DOHH2 (cell line): ENCODE measurements around the gene CDK19.

Source experiments
- H3F3A ChIP-seq: fragments of 200-600 bp; sonication (generic), shearing (Covaris generic); 2 replicates; pipeline ENCODE4 v1.6.0; 2016; ENCODE audit warnings: antibody characterized with exemption, mild to moderate bottlenecking; ENCODE audit not compliant: control insufficient read depth, insufficient read depth
- H3K27ac ChIP-seq: fragments of 200-600 bp; sonication (generic); 2 replicates; pipeline ENCODE4 v1.5.1; 2014; ENCODE audit warnings: low read depth, mild to moderate bottlenecking, low read length, moderate library complexity
- H3K27me3 ChIP-seq: fragments of 200-600 bp; sonication (generic); 2 replicates; pipeline ENCODE4 v1.6.1; 2014; ENCODE audit warnings: mild to moderate bottlenecking, low read length, mixed read lengths; ENCODE audit not compliant: control insufficient read depth
- H3K36me3 ChIP-seq: fragments of 200-600 bp; sonication (generic); 2 replicates; pipeline ENCODE4 v1.6.1; 2014; ENCODE audit warnings: mild to moderate bottlenecking, low read length, moderate library complexity, mixed read lengths; ENCODE audit not compliant: control insufficient read depth
- H3K4me1 ChIP-seq: fragments of 200-600 bp; sonication (generic); 2 replicates; pipeline ENCODE4 v1.6.1; 2014; ENCODE audit warnings: mild to moderate bottlenecking, low read length, mixed read lengths; ENCODE audit not compliant: control insufficient read depth
- H3K4me2 ChIP-seq: fragments of 200-600 bp; sonication (generic); 2 replicates; pipeline ENCODE4 v1.6.0; 2014; ENCODE audit warnings: mild to moderate bottlenecking, low read length, moderate library complexity
- H3K4me3 ChIP-seq: fragments of 200-600 bp; sonication (generic); 2 replicates; pipeline ENCODE4 v1.5.1; 2014; ENCODE audit warnings: mild to moderate bottlenecking, low read length, mixed read lengths
- H3K79me2 ChIP-seq: fragments of 200-600 bp; sonication (generic); 2 replicates; pipeline ENCODE4 v1.6.1; 2014; ENCODE audit warnings: mild to moderate bottlenecking, low read length, mixed read lengths; ENCODE audit not compliant: control insufficient read depth
- H3K9me2 ChIP-seq: fragments of 200-600 bp; sonication (generic); replicated peaks from 2 replicates; pipeline ENCODE4 v1.6.1; 2014; ENCODE audit warnings: mild to moderate bottlenecking, low read length, mixed read lengths; ENCODE audit not compliant: control insufficient read depth
- H3K9me3 ChIP-seq: fragments of 200-600 bp; sonication (generic); 2 replicates; pipeline ENCODE4 v1.6.1; 2014; ENCODE audit warnings: antibody characterized with exemption, low read length, mixed read lengths; ENCODE audit not compliant: control insufficient read depth, insufficient read depth
- H4K20me1 ChIP-seq: fragments of 200-600 bp; sonication (generic); 2 replicates; pipeline ENCODE4 v1.6.0; 2014; ENCODE audit warnings: low read depth, mild to moderate bottlenecking, antibody characterized with exemption, low read length, moderate library complexity; ENCODE audit not compliant: control insufficient read depth, insufficient read depth
- EZH2phosphoT487 ChIP-seq: fragments of 200-600 bp; sonication (generic); IDR thresholded peaks from 2 replicates; pipeline ENCODE4 v1.6.1; 2017; ENCODE audit warnings: borderline replicate concordance, mild to moderate bottlenecking, antibody characterized with exemption, low read length, moderate library complexity, mixed read lengths
- TF ChIP-seq, protein P1 (sequence below): fragments of 200-600 bp; sonication (generic); IDR thresholded peaks from one replicate; pipeline ENCODE4 v1.5.1; 2014; ENCODE audit warnings: antibody characterized with exemption, mild to moderate bottlenecking, low read depth, low read length; ENCODE audit not compliant: poor library complexity, severe bottlenecking

Gene CDK19

DNA sequence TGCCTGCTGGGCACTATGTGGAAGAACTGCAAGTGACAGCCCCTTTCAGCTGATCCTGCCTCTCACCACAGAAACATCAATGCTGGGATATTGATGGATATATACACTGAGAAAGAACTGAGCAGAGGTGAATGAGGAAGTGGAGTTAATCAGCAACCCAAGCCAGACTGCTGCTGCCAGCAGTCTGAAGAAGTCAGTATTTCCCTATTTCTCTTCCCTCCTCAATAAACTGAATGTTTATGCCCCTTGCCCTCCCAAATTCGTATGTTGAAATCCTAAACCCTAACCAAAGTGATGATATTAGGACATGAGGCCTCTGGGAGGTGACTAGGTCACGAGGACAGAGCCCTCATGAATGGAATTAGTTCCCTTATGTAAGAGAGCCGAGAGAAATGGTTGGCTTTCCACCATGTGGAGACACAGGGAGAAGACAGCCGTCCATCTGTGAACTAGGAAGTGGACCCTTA is 76.3 kb downstream of the CDK19 start:
- no peak overlapping the region for H3K27ac ChIP-seq
- H3K9me3 ChIP-seq: peaks cover 13% of the 10 kb centered on the region; the same call in 1 of the 2 replicates
- no peaks in the 10 kb centered on the region for H3K27me3 ChIP-seq
- H3K4me2 ChIP-seq: no peak overlapping the region
- TF ChIP-seq, protein P1, sequence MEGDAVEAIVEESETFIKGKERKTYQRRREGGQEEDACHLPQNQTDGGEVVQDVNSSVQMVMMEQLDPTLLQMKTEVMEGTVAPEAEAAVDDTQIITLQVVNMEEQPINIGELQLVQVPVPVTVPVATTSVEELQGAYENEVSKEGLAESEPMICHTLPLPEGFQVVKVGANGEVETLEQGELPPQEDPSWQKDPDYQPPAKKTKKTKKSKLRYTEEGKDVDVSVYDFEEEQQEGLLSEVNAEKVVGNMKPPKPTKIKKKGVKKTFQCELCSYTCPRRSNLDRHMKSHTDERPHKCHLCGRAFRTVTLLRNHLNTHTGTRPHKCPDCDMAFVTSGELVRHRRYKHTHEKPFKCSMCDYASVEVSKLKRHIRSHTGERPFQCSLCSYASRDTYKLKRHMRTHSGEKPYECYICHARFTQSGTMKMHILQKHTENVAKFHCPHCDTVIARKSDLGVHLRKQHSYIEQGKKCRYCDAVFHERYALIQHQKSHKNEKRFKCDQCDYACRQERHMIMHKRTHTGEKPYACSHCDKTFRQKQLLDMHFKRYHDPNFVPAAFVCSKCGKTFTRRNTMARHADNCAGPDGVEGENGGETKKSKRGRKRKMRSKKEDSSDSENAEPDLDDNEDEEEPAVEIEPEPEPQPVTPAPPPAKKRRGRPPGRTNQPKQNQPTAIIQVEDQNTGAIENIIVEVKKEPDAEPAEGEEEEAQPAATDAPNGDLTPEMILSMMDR: no peak
- TF ChIP-seq EZH2phosphoT487: no peak
- no peaks in the 10 kb centered on the region for H3F3A ChIP-seq
- no peaks in the 10 kb centered on the region for H3K79me2 ChIP-seq
- H4K20me1 ChIP-seq: no peaks in the 10 kb centered on the region
- H3K4me1 ChIP-seq: no peaks in the 10 kb centered on the region
- H3K36me3 ChIP-seq: peaks cover 14% of the 10 kb centered on the region
- no peaks in the 10 kb centered on the region for H3K9me2 ChIP-seq
- H3K4me3 ChIP-seq: no peak overlapping the region

- no peaks in the 10 kb centered on the region for H3K4me1 ChIP-seq
- H3F3A ChIP-seq: no peaks in the 10 kb centered on the region
- no peak for TF ChIP-seq EZH2phosphoT487
- TF ChIP-seq, protein P1: no peak
- H3K36me3 ChIP-seq: peaks cover 3% of the 10 kb centered on the region; the same call in 1 of the 2 replicates
- no peak overlapping the region for H3K4me2 ChIP-seq
- H3K9me2 ChIP-seq: no peaks in the 10 kb centered on the region
- no peak overlapping the region for H3K27ac ChIP-seq
- no peak overlapping the region for H3K4me3 ChIP-seq
- H3K27me3 ChIP-seq: no peaks in the 10 kb centered on the region
- no peaks in the 10 kb centered on the region for H3K79me2 ChIP-seq
- no peaks in the 10 kb centered on the region for H3K9me3 ChIP-seq
- no peaks in the 10 kb centered on the region for H4K20me1 ChIP-seq
These were observed 79.6 kb downstream of the CDK19 start for GRCh38 chr6:110735666-110736065.

DNA sequence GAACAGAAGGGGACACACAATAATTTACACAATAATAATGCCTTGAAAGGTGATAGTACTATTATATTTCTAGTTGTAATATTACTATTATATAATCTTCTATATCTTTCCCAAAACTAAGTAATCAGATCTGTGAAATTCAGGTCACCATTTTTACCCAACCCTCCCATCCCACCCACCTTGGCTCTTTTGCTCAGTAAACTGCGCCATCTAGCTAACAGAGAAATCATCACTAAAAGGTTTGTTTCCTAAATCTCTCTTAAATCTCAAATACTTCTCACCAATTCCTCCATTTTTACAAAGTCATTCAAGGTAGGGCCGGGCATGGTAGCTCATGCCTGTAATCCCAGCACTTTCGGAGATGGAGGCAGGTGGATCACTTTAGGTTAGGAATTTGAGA is 83.4 kb downstream of the CDK19 start:
- Histone ChIP-seq H3K79me2 (no peaks in the 10 kb centered on the region), H3K9me2 (no peaks in the 10 kb centered on the region), H3K4me1 (0 out of 2 replicates have a peak, but pooled peaks cover 2% of the 10 kb centered on the region), H3F3A (no peaks in the 10 kb centered on the region), H3K4me3 (no peak overlapping the region), H3K4me2 (no peak overlapping the region), H3K9me3 (no peaks in the 10 kb centered on the region), H3K36me3 (peaks cover 3% of the 10 kb centered on the region; the same call in 1 of the 2 replicates), H3K27ac (no peak overlapping the region), H4K20me1 (no peaks in the 10 kb centered on the region), H3K27me3 (no peaks in the 10 kb centered on the region)
- TF ChIP-seq EZH2phosphoT487: no peak

- H3K4me1 ChIP-seq: 0 out of 2 replicates have a peak, but pooled peaks cover 2% of the 10 kb centered on the region
These were observed 84.1 kb downstream of the CDK19 start for GRCh38 chr6:110731196-110731595.

More at GRCh38 chr6:110731196-110731595, 84.1 kb downstream of the CDK19 start:
- H3K27ac ChIP-seq: no peak overlapping the region
- H3K36me3 ChIP-seq: peaks cover 3% of the 10 kb centered on the region; the same call in 1 of the 2 replicates
- no peaks in the 10 kb centered on the region for H4K20me1 ChIP-seq
- H3K79me2 ChIP-seq: no peaks in the 10 kb centered on the region
- TF ChIP-seq, protein P1: no peak
- TF ChIP-seq EZH2phosphoT487: no peak
- H3K4me3 ChIP-seq: no peak overlapping the region
- no peak overlapping the region for H3K4me2 ChIP-seq
- no peaks in the 10 kb centered on the region for H3K9me3 ChIP-seq
- no peaks in the 10 kb centered on the region for H3K9me2 ChIP-seq
- H3F3A ChIP-seq: no peaks in the 10 kb centered on the region
- H3K27me3 ChIP-seq: no peaks in the 10 kb centered on the region
